ENCODE measurements around the gene TMIGD1. TPM values are rescaled to one million over a fixed set of nuclear protein-coding genes. Genes with fewer than 3 reads are reported as not detected.

The TMIGD1 gene
- total and polyA plus RNA-seq, 10 of the 15 experiments (the other 5 are each of a cell fraction or from before 2014, with no cell fraction given), result not detected

GRCh38 chr17:30347488-30347887 is 13.6 kb upstream of the TMIGD1 start:
- ATAC-seq (no peak), FAIRE-seq (no peak), DNase-seq (ENCODE audit: low read depth, low spot score) (no peak)
- H3K9me3 ChIP-seq (replicated peaks; ENCODE audit: control insufficient read depth, insufficient read depth, low read length), result no peaks in the 10 kb centered on the region; the same call in 2 of the 3 replicates
- H3K4me1 ChIP-seq (ENCODE audit: control insufficient read depth, insufficient read depth, low read length), result peaks cover 10% of the 10 kb centered on the region
- 67% methylated on average over 4 of the region's 4 CpGs for WGBS (ENCODE audit: insufficient coverage, insufficient replicate concordance, low lambda C conversion rate, missing lambda C conversion rate)
- H3K27ac ChIP-seq (ENCODE audit: control insufficient read depth, insufficient read depth), result no peak overlapping the region
- no peak for TF ChIP-seq TCF12 (IDR thresholded peaks at IDR 0.05; ENCODE audit: low read depth, low read length)
- TF ChIP-seq YBX1 (IDR thresholded peaks at IDR 0.05), result no peak
- TF ChIP-seq CBFB (IDR thresholded peaks at IDR 0.05; ENCODE audit: low read depth), result no peak
- TF ChIP-seq, protein P1, sequence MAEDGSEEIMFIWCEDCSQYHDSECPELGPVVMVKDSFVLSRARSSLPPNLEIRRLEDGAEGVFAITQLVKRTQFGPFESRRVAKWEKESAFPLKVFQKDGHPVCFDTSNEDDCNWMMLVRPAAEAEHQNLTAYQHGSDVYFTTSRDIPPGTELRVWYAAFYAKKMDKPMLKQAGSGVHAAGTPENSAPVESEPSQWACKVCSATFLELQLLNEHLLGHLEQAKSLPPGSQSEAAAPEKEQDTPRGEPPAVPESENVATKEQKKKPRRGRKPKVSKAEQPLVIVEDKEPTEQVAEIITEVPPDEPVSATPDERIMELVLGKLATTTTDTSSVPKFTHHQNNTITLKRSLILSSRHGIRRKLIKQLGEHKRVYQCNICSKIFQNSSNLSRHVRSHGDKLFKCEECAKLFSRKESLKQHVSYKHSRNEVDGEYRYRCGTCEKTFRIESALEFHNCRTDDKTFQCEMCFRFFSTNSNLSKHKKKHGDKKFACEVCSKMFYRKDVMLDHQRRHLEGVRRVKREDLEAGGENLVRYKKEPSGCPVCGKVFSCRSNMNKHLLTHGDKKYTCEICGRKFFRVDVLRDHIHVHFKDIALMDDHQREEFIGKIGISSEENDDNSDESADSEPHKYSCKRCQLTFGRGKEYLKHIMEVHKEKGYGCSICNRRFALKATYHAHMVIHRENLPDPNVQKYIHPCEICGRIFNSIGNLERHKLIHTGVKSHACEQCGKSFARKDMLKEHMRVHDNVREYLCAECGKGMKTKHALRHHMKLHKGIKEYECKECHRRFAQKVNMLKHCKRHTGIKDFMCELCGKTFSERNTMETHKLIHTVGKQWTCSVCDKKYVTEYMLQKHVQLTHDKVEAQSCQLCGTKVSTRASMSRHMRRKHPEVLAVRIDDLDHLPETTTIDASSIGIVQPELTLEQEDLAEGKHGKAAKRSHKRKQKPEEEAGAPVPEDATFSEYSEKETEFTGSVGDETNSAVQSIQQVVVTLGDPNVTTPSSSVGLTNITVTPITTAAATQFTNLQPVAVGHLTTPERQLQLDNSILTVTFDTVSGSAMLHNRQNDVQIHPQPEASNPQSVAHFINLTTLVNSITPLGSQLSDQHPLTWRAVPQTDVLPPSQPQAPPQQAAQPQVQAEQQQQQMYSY (CRISPR knock-in tag; IDR thresholded peaks at IDR 0.05), result no peak
- ChIA-PET CTCF (interaction anchor here (1.5 kb wide), 1 partner anchor 11 kb away, joined by 4 read pairs; no protein-coding TSS in a partner anchor), SMC1A (ENCODE audit: uncharacterized antibody, unreplicated experiment) (interaction anchor here (1.2 to 1.7 kb wide), 2 partner anchors 11 to 27 kb away, joined by 3 to 4 read pairs; no protein-coding TSS in a partner anchor), POLR2A (no interaction called here), RAD21 (ENCODE audit: unreplicated experiment) (interaction anchor here (0.7 kb wide), 1 partner anchor 48 kb away, joined by 3 read pairs; no protein-coding TSS in a partner anchor)
- H2AFZ ChIP-seq (ENCODE audit: control insufficient read depth, low read depth, low read length), result no peak overlapping the region
- H3K4me2 ChIP-seq (ENCODE audit: control insufficient read depth, insufficient read depth), result no peak overlapping the region
- H4K20me1 ChIP-seq (ENCODE audit: control insufficient read depth, insufficient read depth), result no peaks in the 10 kb centered on the region
- H3K79me2 ChIP-seq (ENCODE audit: control insufficient read depth, insufficient read depth, low read length), result no peaks in the 10 kb centered on the region
- BruUV-seq (replicated peaks), result no TSS peak
- intact Hi-C loops (cut with micrococcal nuclease; ENCODE audit: unreplicated experiment) (no loop called here), in situ Hi-C loops (cut with MboI) (no loop called here)
- no peak overlapping the region for H3K4me3 ChIP-seq
- no peak overlapping the region for H3K9ac ChIP-seq (ENCODE audit: control insufficient read depth, insufficient read depth, low read length)
- no peaks in the 10 kb centered on the region for H3K36me3 ChIP-seq (ENCODE audit: control insufficient read depth in 2 of 2, insufficient read depth in 2 of 2, low read length in 1 of 2)
- H3K27me3 ChIP-seq (replicated peaks in 1 of 2; ENCODE audit: control insufficient read depth in 2 of 2, insufficient read depth in 2 of 2, low read length in 1 of 2), result no peaks in the 10 kb centered on the region

Data from GM12878 (cell line).